HUES64 (cell line): ENCODE results near the gene DGKB.

Experiments
- H3K27ac ChIP-seq: 2 replicates; pipeline ENCODE4 v1.7.0; 2013; ENCODE audit warnings: low read depth, low read length, inconsistent platforms
- H3K27me3 ChIP-seq: 2 replicates; pipeline ENCODE4 v1.6.1; 2013; ENCODE audit warnings: mild to moderate bottlenecking, low read length; ENCODE audit not compliant: insufficient read depth
- H3K36me3 ChIP-seq: 2 replicates; pipeline ENCODE4 v1.6.1; 2013; ENCODE audit warnings: mild to moderate bottlenecking, low read length; ENCODE audit not compliant: insufficient read depth
- H3K4me1 ChIP-seq: 2 replicates; pipeline ENCODE4 v1.6.1; 2013; ENCODE audit warnings: mild to moderate bottlenecking, low read length, moderate library complexity; ENCODE audit not compliant: insufficient read depth
- H3K4me3 ChIP-seq: 2 replicates; pipeline ENCODE4 v1.5.1; 2013; ENCODE audit warnings: mild to moderate bottlenecking, low read length, moderate library complexity
- H3K9ac ChIP-seq: 2 replicates; pipeline ENCODE4 v1.6.1; 2013; ENCODE audit warnings: mild to moderate bottlenecking, low read depth, low read length
- H3K9me3 ChIP-seq: 2 replicates; pipeline ENCODE4 v1.6.1; 2013; ENCODE audit warnings: low read depth, low read length; ENCODE audit not compliant: insufficient read depth
- WGBS: fragments of 150-250, 120-280 bp; methylation state at CpG from one replicate; pipeline ENCODE4 v1.1.7; 2013; ENCODE audit warnings: missing lambda C conversion rate; 5-methylcytosine and 5-hydroxymethylcytosine counted together

Gene DGKB

DNA sequence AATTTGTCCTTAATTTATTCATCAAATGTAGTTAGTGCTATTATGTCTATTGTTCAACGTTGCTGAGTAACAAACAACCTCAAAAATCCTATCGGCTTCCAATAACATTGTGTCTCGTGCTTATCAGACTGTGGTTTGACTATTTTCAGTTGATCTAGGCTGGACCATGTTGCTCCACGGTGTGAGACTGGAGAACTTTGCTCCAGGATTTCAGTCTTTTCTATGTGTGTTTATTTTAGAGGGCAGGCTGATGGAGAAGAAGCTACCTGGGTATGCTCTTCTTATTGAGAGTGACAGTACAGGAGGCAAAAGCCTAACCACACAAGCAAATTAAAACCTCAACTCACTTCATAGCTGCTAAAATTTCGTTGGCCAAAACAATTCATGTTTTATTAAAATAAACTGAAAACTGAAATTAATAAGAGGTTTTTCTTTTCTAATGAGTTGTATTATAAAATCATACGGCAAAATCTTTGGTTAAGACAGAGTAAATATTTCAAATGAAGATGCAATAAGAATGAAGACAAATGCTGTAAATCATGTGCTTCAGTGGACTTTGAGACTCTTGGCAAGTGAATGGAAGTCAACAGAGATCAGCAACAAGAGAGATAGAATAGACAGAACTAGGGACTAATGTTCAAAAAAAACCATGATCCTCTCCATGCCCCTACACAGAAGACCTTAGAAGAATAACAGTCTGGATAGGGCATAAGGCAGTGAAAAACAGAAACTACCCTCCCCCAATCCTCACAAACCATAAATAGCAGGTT, 495.1 kb downstream of the DGKB start:
- Histone ChIP-seq H3K27ac (no peak overlapping the region), H3K36me3 (no peaks in the 10 kb centered on the region), H3K4me1 (peaks cover 12% of the 10 kb centered on the region; the same call in 1 of the 2 replicates), H3K4me3 (no peak overlapping the region), H3K9ac (no peak overlapping the region), H3K27me3 (no peaks in the 10 kb centered on the region), H3K9me3 (no peaks in the 10 kb centered on the region)
- 85% methylated on average over 5 of the region's 6 CpGs for WGBS

DNA sequence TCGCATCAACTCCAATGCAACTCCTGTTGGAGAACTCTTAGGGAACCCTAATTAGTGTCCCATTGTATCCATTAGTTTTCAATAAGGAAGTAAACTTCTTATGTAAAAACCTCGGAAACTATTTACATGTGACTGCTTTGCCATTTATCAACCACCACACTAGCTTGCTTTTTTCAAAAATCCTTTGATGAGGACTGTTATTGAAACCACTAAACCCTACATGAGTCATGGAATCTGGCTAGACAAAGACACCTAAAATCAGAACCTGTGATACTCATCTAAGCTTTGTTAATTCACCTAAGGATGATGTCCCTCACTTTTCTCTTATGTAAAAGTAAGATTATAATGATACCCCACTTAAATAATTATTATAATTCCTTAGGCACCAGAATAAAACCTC, 499.0 kb downstream of the DGKB start:
- Histone ChIP-seq H3K4me1 (peaks cover 12% of the 10 kb centered on the region; the same call in 1 of the 2 replicates), H3K9me3 (no peaks in the 10 kb centered on the region), H3K36me3 (no peaks in the 10 kb centered on the region), H3K9ac (no peak overlapping the region), H3K27ac (no peak overlapping the region), H3K27me3 (no peaks in the 10 kb centered on the region), H3K4me3 (no peak overlapping the region)
- WGBS: 75% methylated on average over 2 of the region's 2 CpGs

DNA sequence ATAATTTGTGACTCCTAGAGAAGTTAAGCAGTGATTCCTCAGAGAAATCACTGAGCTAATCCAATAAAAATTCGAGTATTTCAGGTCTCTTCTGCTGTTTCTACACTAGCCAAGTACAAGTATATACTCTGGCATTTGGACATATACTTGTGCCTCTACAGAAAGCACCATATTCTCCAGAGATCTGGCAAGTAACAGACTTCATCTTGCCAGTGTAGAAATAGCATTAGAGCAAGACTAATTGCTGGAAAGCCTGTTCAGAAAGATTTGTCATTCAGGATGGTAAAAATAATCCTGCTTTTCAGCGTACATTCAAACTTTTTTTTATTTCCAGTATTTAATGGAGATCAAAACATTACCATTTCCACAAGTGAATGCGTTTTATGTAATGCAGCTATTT, 502.3 kb downstream of the DGKB start:
- Histone ChIP-seq H3K27ac (no peak overlapping the region), H3K9me3 (no peaks in the 10 kb centered on the region), H3K4me3 (no peak overlapping the region), H3K36me3 (no peaks in the 10 kb centered on the region), H3K9ac (no peak overlapping the region), H3K27me3 (no peaks in the 10 kb centered on the region), H3K4me1 (peaks cover 12% of the 10 kb centered on the region; the same call in 1 of the 2 replicates)
- 93% methylated on average over 3 of the region's 3 CpGs for WGBS

- peaks cover 8% of the 10 kb centered on the region; the same call in 1 of the 2 replicates for H3K4me1 ChIP-seq
- H3K27me3 ChIP-seq: no peaks in the 10 kb centered on the region
- H3K9ac ChIP-seq: no peak overlapping the region
- H3K4me3 ChIP-seq: no peak overlapping the region
- no peaks in the 10 kb centered on the region for H3K9me3 ChIP-seq
- H3K36me3 ChIP-seq: no peaks in the 10 kb centered on the region
- no peak overlapping the region for H3K27ac ChIP-seq
Observed at GRCh38 chr7:14398526-14398925, 504.0 kb downstream of the DGKB start.

GRCh38 chr7:14395860-14396259, 506.7 kb downstream of the DGKB start:
- Histone ChIP-seq H3K4me1 (no peaks in the 10 kb centered on the region), H3K9me3 (no peaks in the 10 kb centered on the region), H3K4me3 (no peak overlapping the region), H3K27me3 (no peaks in the 10 kb centered on the region), H3K36me3 (no peaks in the 10 kb centered on the region), H3K9ac (no peak overlapping the region), H3K27ac (no peak overlapping the region)

- H3K4me1 ChIP-seq: no peaks in the 10 kb centered on the region
- H3K9me3 ChIP-seq: no peaks in the 10 kb centered on the region
- no peak overlapping the region for H3K27ac ChIP-seq
- H3K9ac ChIP-seq: no peak overlapping the region
- H3K4me3 ChIP-seq: no peak overlapping the region
- H3K36me3 ChIP-seq: no peaks in the 10 kb centered on the region
- H3K27me3 ChIP-seq: no peaks in the 10 kb centered on the region
- 91% methylated on average over 1 of the region's 2 CpGs for WGBS
Observed at GRCh38 chr7:14394786-14395185, 507.8 kb downstream of the DGKB start.

- Histone ChIP-seq H3K9ac (no peak overlapping the region), H3K9me3 (no peaks in the 10 kb centered on the region), H3K27me3 (no peaks in the 10 kb centered on the region), H3K4me3 (no peak overlapping the region), H3K27ac (no peak overlapping the region), H3K36me3 (no peaks in the 10 kb centered on the region), H3K4me1 (peaks cover 7% of the 10 kb centered on the region)
- 95% methylated on average over 4 of the region's 4 CpGs for WGBS
Observed at GRCh38 chr7:14389595-14389994, 513.0 kb downstream of the DGKB start.

DNA sequence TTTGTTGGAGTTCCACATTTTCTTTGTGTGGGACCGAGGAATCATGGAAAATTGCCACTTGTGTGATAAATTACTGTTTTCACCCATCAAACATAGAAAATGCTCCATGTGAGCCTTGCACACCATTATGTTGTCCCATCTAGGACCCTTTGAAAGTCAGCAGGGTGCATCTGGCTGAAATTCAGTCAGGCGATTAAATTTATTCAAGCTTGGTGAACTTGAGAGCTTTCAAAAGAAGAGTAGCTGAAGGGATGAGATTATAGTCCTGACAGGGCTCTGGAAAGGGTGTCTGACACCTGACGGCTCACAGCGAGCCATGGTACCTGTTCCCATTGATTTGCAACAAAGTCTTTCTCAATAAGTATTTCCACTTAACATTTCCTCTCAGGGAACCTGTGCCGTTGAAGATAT, 513.4 kb downstream of the DGKB start:
- Histone ChIP-seq H3K9me3 (no peaks in the 10 kb centered on the region), H3K27me3 (no peaks in the 10 kb centered on the region), H3K9ac (no peak overlapping the region), H3K36me3 (no peaks in the 10 kb centered on the region), H3K4me1 (peaks cover 7% of the 10 kb centered on the region), H3K27ac (no peak overlapping the region), H3K4me3 (no peak overlapping the region)
- WGBS: 88% methylated on average over 5 of the region's 5 CpGs

- no peaks in the 10 kb centered on the region for H3K27me3 ChIP-seq
- no peak overlapping the region for H3K27ac ChIP-seq
- no peaks in the 10 kb centered on the region for H3K9me3 ChIP-seq
- no peak overlapping the region for H3K9ac ChIP-seq
- WGBS: 92% methylated on average over 3 of the region's 3 CpGs
- H3K36me3 ChIP-seq: no peaks in the 10 kb centered on the region
- peaks cover 7% of the 10 kb centered on the region for H3K4me1 ChIP-seq
- H3K4me3 ChIP-seq: no peak overlapping the region
Observed at GRCh38 chr7:14385074-14385473, 517.5 kb downstream of the DGKB start.

DNA sequence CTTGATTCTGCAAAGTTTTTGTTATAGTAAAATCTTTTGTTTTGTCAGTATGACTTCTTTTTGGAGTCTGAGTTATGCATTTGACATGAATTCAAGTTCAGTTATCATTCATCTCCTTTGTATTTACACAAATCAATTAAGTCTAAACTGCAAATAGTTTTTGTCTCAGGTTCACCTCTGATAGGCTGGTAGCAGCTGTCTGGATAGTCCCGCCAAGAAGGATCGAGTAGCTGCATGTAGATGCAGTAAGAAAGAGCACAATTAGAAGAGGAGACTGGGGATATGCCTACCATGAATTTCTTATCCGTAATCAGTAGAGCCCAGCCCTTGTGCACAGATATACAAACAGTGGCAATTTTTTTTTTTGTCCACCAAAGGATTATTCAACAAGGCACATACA, 520.6 kb downstream of the DGKB start:
- 96% methylated on average over 3 of the region's 3 CpGs for WGBS
- no peak overlapping the region for H3K9ac ChIP-seq

GRCh38 chr7:14381306-14381705, 521.2 kb downstream of the DGKB start:
- H3K4me3 ChIP-seq: no peak overlapping the region
- no peak overlapping the region for H3K27ac ChIP-seq
- no peak overlapping the region for H3K9ac ChIP-seq
- no peaks in the 10 kb centered on the region for H3K36me3 ChIP-seq
- WGBS: 91% methylated on average over 3 of the region's 3 CpGs
- H3K27me3 ChIP-seq: no peaks in the 10 kb centered on the region
- H3K4me1 ChIP-seq: peaks cover 7% of the 10 kb centered on the region
- no peaks in the 10 kb centered on the region for H3K9me3 ChIP-seq

More for the DNA sequence above, 520.6 kb downstream of the DGKB start:
- H3K4me1 ChIP-seq: peaks cover under 1% of the 10 kb centered on the region; the same call in 1 of the 2 replicates
- no peaks in the 10 kb centered on the region for H3K36me3 ChIP-seq
- H3K9me3 ChIP-seq: no peaks in the 10 kb centered on the region
- H3K4me3 ChIP-seq: no peak overlapping the region
- no peaks in the 10 kb centered on the region for H3K27me3 ChIP-seq
- no peak overlapping the region for H3K27ac ChIP-seq

- Histone ChIP-seq H3K27ac (no peak overlapping the region), H3K4me3 (no peak overlapping the region), H3K36me3 (no peaks in the 10 kb centered on the region), H3K4me1 (peaks cover 9% of the 10 kb centered on the region), H3K9me3 (no peaks in the 10 kb centered on the region), H3K9ac (no peak overlapping the region), H3K27me3 (no peaks in the 10 kb centered on the region)
- WGBS: 89% methylated on average over 3 of the region's 3 CpGs
Observed at GRCh38 chr7:14380881-14381280, 521.7 kb downstream of the DGKB start.
